ENCODE data around the gene SLC2A8. TPM values are rescaled to one million over a fixed set of nuclear protein-coding genes. Genes with fewer than 3 reads are reported as not detected.

The SLC2A8 gene
- total RNA-seq, 1 donor from 2014 or later = 18.5 TPM

DNA sequence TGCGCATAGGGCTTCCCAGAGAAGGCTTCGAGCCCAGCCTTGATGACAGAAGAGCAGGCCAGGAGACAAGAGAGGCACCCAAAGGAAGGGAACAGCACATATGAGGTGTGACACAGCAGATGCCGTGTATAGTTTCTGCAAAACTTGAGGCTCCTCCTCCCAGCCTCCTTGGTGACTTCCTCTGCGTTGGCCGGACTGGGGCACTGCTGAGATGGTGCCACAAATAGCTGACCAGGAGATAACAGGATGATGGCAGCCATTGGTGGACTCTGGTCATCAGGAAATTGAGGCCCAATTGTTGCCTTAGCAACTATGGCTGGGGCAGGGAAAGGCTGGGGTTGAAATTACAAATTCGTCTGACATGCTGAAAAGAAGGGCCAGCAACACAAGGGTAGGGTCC lies 22.4 kb downstream of the SLC2A8 start:
- ATAC-seq (no peak), DNase-seq (no peak)
- Histone ChIP-seq H3K36me3 (no peaks in the 10 kb centered on the region), H3K27ac (no peak overlapping the region), H3K27me3 (ENCODE audit: low read depth) (no peaks in the 10 kb centered on the region), H3K4me3 (no peak overlapping the region), H3K9me3 (no peaks in the 10 kb centered on the region), H3K4me1 (peaks cover 13% of the 10 kb centered on the region)
- intact Hi-C loops (cut with DNase I) = no loop called here
- TF ChIP-seq, protein P1, sequence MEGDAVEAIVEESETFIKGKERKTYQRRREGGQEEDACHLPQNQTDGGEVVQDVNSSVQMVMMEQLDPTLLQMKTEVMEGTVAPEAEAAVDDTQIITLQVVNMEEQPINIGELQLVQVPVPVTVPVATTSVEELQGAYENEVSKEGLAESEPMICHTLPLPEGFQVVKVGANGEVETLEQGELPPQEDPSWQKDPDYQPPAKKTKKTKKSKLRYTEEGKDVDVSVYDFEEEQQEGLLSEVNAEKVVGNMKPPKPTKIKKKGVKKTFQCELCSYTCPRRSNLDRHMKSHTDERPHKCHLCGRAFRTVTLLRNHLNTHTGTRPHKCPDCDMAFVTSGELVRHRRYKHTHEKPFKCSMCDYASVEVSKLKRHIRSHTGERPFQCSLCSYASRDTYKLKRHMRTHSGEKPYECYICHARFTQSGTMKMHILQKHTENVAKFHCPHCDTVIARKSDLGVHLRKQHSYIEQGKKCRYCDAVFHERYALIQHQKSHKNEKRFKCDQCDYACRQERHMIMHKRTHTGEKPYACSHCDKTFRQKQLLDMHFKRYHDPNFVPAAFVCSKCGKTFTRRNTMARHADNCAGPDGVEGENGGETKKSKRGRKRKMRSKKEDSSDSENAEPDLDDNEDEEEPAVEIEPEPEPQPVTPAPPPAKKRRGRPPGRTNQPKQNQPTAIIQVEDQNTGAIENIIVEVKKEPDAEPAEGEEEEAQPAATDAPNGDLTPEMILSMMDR (IDR thresholded peaks at IDR 0.05) = no peak

DNA sequence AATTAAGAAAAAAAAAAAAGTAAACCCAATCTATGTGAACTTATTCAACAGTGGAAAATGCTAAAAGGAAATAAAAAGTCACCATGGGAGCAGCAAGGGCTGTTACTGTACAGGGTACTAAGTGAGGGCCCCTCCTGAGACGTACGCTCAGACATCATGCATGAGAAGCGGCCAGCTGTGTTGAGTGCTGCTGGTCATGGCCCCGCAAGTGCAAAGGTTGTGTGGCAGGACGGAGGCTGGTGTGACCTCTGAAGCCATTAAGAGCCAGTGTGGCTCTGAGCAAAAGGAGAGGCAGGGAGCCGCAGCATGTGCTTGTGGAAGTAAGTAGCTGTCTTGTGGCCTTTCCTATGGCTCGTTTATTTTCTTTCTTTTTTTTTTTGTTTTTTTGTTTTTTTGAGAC lies 24.1 kb downstream of the SLC2A8 start:
- intact Hi-C loops (cut with DNase I) = no loop called here
- no peak overlapping the region for H3K27ac ChIP-seq
- peaks cover 28% of the 10 kb centered on the region for H3K4me1 ChIP-seq
- DNase-seq (no peak), ATAC-seq (no peak)
- no peaks in the 10 kb centered on the region for H3K27me3 ChIP-seq (ENCODE audit: low read depth)
- TF ChIP-seq, protein P1 (IDR thresholded peaks at IDR 0.05) = no peak
- no peaks in the 10 kb centered on the region for H3K36me3 ChIP-seq
- H3K9me3 ChIP-seq = no peaks in the 10 kb centered on the region
- no peak overlapping the region for H3K4me3 ChIP-seq

GRCh38 chr9:127422133-127422782 lies 25.3 kb downstream of the SLC2A8 start:
- H3K4me1 ChIP-seq = peaks cover 40% of the 10 kb centered on the region
- peak overlapping the region; percentile 98 for H3K4me3 ChIP-seq
- no peaks in the 10 kb centered on the region for H3K27me3 ChIP-seq (ENCODE audit: low read depth)
- no peak for DNase-seq
- H3K36me3 ChIP-seq = no peaks in the 10 kb centered on the region
- H3K9me3 ChIP-seq = no peaks in the 10 kb centered on the region
- H3K27ac ChIP-seq = no peak overlapping the region
- no peak for ATAC-seq
- intact Hi-C loops (cut with DNase I) = no loop called here
- TF ChIP-seq, protein P1 (IDR thresholded peaks at IDR 0.05) = no peak

DNA sequence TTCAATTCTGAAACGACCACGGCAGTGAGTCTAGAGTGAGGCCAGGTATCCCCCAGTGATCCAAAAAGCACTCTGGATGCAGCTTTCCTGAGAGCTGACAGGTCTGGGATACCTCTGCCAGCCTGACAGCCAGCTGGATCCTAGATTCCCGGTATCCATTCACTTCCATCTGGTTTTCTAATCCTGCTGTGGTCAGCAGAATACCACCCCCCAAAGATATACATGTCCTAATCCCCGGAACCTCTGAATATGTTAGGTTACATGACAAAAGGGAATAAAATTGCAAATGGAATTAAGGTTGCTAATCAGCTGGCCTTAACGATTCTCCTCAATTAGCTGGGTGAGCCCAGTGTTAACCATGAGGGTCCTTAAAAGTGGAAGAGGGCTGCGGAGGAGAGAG lies 25.8 kb downstream of the SLC2A8 start:
- intact Hi-C loops (cut with DNase I) = no loop called here
- no peak for DNase-seq
- peak overlapping the region; percentile 98 for H3K4me3 ChIP-seq
- TF ChIP-seq, protein P1 (IDR thresholded peaks at IDR 0.05) = no peak
- H3K27me3 ChIP-seq (ENCODE audit: low read depth) = no peaks in the 10 kb centered on the region
- H3K36me3 ChIP-seq = no peaks in the 10 kb centered on the region
- peaks cover 40% of the 10 kb centered on the region for H3K4me1 ChIP-seq
- H3K9me3 ChIP-seq = no peaks in the 10 kb centered on the region
- ATAC-seq = no peak
- H3K27ac ChIP-seq = peak overlapping the region; percentile 90

DNA sequence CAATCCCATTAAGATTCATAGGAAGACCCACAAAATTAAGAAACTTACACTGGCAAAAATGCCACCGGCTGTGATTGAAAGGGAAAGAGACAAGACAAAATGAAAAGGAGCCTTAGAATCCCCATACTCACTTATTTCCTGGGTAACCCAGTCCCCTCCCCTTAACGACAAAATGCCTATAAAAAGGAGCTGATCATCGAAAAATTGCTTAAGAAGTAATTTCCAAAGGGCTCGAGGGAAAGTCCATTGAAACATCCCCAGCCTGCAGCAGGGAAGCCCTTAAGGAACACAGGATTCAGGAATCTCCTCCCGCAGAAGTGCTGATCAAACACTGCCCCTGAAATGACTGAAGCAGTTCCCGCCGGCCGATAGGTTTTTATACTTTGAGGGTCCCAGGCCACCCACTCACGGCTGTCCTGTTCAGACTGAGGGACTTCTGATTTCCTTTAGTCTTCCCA lies 26.5 kb downstream of the SLC2A8 start:
- Histone ChIP-seq H3K4me1 (peaks cover 40% of the 10 kb centered on the region), H3K36me3 (peaks cover 4% of the 10 kb centered on the region), H3K4me3 (peak overlapping the region; percentile 98), H3K9me3 (no peaks in the 10 kb centered on the region), H3K27ac (peak overlapping the region; percentile 90), H3K27me3 (ENCODE audit: low read depth) (no peaks in the 10 kb centered on the region)
- ATAC-seq = peak in 1 of 2 donors; percentile 21
- no peak for DNase-seq
- TF ChIP-seq, protein P1 (IDR thresholded peaks at IDR 0.05) = no peak
- intact Hi-C loops (cut with DNase I) = no loop called here

All from lower lobe of right lung (tissue), 2 donors.